ENCODE measurements around the gene NELL2. TPM values are rescaled to one million over a fixed set of nuclear protein-coding genes. Genes with fewer than 3 reads are reported as not detected.

Gene NELL2
- polyA plus RNA-seq, 1 donor from 2014 or later, result 5.2 TPM

DNA sequence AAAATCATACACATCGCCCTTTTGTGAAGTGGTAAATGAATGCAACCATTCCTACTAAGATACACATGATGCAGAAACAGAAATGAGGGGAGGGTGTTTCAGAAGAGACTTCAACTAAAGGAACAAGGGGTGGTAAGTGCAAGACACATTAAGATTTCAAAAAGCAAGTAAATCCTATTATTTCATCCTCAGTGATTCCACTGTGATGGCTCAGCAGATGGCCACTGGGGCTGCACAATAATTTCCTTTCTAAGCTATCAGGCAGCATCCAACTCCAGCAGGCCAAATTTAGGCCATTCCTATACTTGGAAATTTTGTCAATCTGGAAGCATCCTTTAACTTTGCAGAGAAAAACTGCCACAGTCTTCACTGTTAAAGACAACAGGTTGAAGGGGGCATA lies 272.4 kb downstream of the NELL2 start:
- Mint-ChIP-seq H3K9me3 (no peaks in the 10 kb centered on the region), H3K27me3 (no peaks in the 10 kb centered on the region), H3K4me3 (no peak overlapping the region), H3K36me3 (no peaks in the 10 kb centered on the region), H3K4me1 (no peaks in the 10 kb centered on the region), H3K27ac (peak overlapping the region in 1 of 3 donors; percentile 8)

DNA sequence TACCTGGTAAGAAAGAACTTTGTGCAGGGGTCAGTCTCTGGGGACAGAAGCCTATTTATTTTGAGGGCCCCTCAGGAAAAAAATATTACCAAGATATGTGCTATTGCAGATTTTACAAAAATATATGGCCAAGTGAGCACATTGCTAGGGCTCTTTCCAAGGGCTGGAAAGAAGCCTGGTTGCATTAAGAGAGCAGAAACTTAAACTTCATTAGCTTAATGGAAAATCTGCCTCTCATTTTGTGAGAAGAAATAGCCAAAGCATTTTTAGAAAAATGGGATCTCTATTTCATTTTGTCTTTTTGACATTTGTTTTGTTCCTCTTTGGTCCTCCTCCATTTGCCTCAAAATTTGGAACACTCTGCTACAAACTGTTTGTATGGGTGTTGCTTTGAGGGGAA lies 283.5 kb downstream of the NELL2 start:
- Mint-ChIP-seq H3K9me3 (peaks cover 0 to 4% (median 2%) of the 10 kb centered on the region in 3 donors), H3K4me1 (peaks cover 0 to 1% (median 0%) of the 10 kb centered on the region in 3 donors), H3K4me3 (no peak overlapping the region), H3K27me3 (no peaks in the 10 kb centered on the region), H3K36me3 (peaks cover 3% of the 10 kb centered on the region), H3K27ac (no peak overlapping the region)

DNA sequence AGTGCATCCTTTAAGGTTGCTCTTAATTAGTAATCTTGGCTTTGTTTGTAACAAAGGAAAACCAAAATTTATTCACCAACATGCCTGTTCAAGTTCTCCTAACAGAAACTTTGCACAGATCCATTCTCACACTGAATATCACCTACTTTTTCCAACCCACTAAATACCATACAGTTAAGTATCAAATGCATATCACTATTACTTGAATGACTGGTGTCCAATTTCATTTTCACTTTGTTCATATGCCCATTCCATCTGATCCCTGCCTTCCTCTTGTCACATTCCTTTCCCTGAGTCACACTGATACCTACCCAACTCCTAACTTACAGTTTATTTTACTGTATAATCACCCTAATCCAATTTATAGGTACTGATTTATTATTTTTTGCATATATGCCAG lies 286.4 kb downstream of the NELL2 start:
- H3K9me3 Mint-ChIP-seq, result peaks cover 0 to 4% (median 2%) of the 10 kb centered on the region in 3 donors
- H3K4me1 Mint-ChIP-seq, result peaks cover 0 to 1% (median 0%) of the 10 kb centered on the region in 3 donors
- no peak overlapping the region for H3K4me3 Mint-ChIP-seq
- peaks cover 3% of the 10 kb centered on the region for H3K36me3 Mint-ChIP-seq
- no peak overlapping the region for H3K27ac Mint-ChIP-seq
- H3K27me3 Mint-ChIP-seq, result no peaks in the 10 kb centered on the region

DNA sequence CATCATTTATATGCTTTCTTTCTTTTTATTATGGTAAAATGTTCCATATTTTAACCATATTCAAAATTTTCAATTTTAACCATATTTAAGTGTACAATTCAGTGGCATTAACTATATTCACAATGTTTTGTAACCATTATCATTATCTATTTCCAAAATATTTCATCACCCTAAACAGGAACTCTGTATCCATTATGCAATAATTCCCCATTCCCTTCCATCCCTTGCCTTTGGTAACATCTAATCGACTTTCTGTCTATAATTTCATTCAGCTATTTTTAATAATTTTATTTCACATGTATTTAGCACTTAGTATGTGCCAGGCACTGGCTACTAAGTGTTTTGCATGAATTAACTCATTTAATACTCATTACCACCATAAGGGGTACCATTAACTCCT lies 287.5 kb downstream of the NELL2 start:
- peaks cover 0 to 1% (median 0%) of the 10 kb centered on the region in 3 donors for H3K4me1 Mint-ChIP-seq

GRCh38 chr12:44584625-44585024 lies 291.5 kb downstream of the NELL2 start:
- Mint-ChIP-seq H3K4me1 (no peaks in the 10 kb centered on the region), H3K9me3 (no peaks in the 10 kb centered on the region), H3K4me3 (no peak overlapping the region), H3K27ac (no peak overlapping the region), H3K27me3 (no peaks in the 10 kb centered on the region), H3K36me3 (no peaks in the 10 kb centered on the region)

More for the DNA sequence above, 287.5 kb downstream of the NELL2 start:
- no peaks in the 10 kb centered on the region for H3K27me3 Mint-ChIP-seq
- no peak overlapping the region for H3K27ac Mint-ChIP-seq
- peaks cover 0 to 4% (median 2%) of the 10 kb centered on the region in 3 donors for H3K9me3 Mint-ChIP-seq
- no peak overlapping the region for H3K4me3 Mint-ChIP-seq
- peaks cover 3% of the 10 kb centered on the region for H3K36me3 Mint-ChIP-seq

DNA sequence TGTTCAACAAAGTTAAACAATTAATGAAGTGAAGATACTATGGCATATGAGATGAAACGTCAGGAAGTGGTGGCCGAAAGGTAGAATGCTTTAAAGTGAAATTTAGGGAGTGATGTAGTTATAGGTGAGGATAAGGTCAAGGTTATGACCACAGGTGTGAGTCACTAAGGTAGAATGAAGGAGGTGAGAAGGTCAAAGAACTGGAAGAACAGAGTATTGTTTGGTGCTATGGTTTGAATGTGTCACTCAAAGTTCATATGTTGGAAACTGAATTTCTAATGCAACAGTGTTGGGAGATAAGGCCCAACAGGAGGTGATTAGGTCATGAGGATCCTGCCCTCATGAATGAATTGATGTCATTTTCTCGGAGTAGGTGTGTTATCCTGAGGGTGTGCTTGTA lies 293.6 kb downstream of the NELL2 start:
- no peaks in the 10 kb centered on the region for H3K4me1 Mint-ChIP-seq
- no peak overlapping the region for H3K4me3 Mint-ChIP-seq
- H3K27me3 Mint-ChIP-seq, result no peaks in the 10 kb centered on the region
- peaks cover 0 to 2% (median 0%) of the 10 kb centered on the region in 3 donors for H3K9me3 Mint-ChIP-seq
- no peak overlapping the region for H3K27ac Mint-ChIP-seq
- no peaks in the 10 kb centered on the region for H3K36me3 Mint-ChIP-seq

GRCh38 chr12:44581642-44582242 lies 294.4 kb downstream of the NELL2 start:
- H3K36me3 Mint-ChIP-seq, result no peaks in the 10 kb centered on the region
- no peak overlapping the region for H3K4me3 Mint-ChIP-seq
- H3K9me3 Mint-ChIP-seq, result peaks cover 0 to 2% (median 0%) of the 10 kb centered on the region in 3 donors
- no peak overlapping the region for H3K27ac Mint-ChIP-seq
- no peaks in the 10 kb centered on the region for H3K4me1 Mint-ChIP-seq
- H3K27me3 Mint-ChIP-seq, result no peaks in the 10 kb centered on the region

DNA sequence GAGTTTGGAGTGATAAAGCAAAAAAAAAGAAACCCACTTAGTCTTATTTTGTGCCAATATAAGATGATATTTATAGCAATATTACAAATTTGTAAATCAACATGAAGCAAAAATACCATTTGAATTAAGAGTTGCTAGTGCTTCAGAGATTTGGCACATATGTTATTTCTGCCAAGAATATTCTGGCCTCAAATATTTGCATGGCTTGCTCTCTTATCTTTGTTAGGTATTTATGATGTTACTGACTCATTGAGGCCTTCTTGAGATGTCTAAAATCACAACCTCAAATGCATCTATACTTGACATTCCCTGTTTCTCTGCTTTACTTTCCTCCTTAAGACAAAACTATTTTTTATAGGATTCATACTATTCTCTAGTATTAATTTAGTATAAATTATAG lies 301.5 kb downstream of the NELL2 start:
- H3K4me1 Mint-ChIP-seq, result no peaks in the 10 kb centered on the region
- H3K4me3 Mint-ChIP-seq, result no peak overlapping the region
- no peaks in the 10 kb centered on the region for H3K36me3 Mint-ChIP-seq
- H3K9me3 Mint-ChIP-seq, result peaks cover 0 to 2% (median 0%) of the 10 kb centered on the region in 3 donors
- H3K27ac Mint-ChIP-seq, result no peak overlapping the region
- H3K27me3 Mint-ChIP-seq, result no peaks in the 10 kb centered on the region

DNA sequence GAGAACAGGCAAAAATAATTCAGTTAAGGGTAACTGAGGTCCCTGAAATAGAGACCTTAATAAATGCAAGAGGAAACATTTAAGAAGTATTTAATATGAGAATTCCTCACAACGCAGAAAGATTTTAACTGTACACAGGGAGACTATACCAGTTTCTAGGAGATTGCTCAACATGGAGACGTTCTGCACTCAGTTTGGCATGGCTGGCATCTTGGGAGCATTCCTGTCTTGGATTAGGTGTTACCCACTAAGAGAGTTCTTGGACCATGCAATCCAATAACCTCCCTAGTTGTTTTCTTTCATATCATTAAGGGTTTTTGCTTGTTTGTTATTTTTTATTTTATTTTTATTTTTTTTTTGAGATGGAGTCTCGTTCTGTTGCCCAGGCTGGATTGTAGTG lies 302.4 kb downstream of the NELL2 start:
- Mint-ChIP-seq H3K27ac (no peak overlapping the region), H3K4me1 (no peaks in the 10 kb centered on the region), H3K4me3 (no peak overlapping the region)

GRCh38 chr12:44571006-44571550 lies 305.0 kb downstream of the NELL2 start:
- H3K27ac Mint-ChIP-seq, result no peak overlapping the region
- no peaks in the 10 kb centered on the region for H3K9me3 Mint-ChIP-seq
- no peak overlapping the region for H3K4me3 Mint-ChIP-seq
- no peaks in the 10 kb centered on the region for H3K27me3 Mint-ChIP-seq
- no peaks in the 10 kb centered on the region for H3K4me1 Mint-ChIP-seq
- H3K36me3 Mint-ChIP-seq, result no peaks in the 10 kb centered on the region

More for the DNA sequence above, 302.4 kb downstream of the NELL2 start:
- Mint-ChIP-seq H3K36me3 (no peaks in the 10 kb centered on the region), H3K9me3 (peaks cover 0 to 2% (median 0%) of the 10 kb centered on the region in 3 donors), H3K27me3 (no peaks in the 10 kb centered on the region)

DNA sequence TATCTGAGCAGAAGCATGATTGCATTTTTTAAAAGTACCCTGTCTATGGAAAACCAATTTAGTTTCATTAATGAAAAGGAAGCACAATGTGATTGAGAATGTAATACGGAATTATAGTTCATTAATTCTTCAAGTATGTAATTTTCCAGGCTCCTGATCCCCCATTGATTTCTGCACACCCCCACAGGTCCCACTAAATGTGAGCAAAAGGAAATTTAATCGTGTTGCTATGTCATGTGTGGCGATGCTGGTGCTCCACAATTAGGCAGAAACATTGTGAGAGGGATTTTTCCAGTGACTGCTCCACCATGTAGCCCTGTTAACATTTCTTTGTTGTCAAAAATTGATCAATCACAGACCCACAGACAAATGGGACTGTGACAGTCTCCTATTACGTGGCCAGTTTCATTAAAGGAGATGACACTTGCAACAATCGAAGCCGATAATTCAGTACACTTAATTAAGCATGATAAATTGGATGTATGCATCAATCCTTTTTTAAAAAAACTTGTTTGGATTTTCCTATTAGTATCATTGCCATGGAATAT lies 306.0 kb downstream of the NELL2 start:
- Mint-ChIP-seq H3K27me3 (no peaks in the 10 kb centered on the region), H3K4me3 (no peak overlapping the region), H3K9me3 (no peaks in the 10 kb centered on the region), H3K4me1 (no peaks in the 10 kb centered on the region), H3K27ac (no peak overlapping the region), H3K36me3 (no peaks in the 10 kb centered on the region)

- Mint-ChIP-seq H3K27me3 (peaks cover 1% of the 10 kb centered on the region), H3K27ac (no peak overlapping the region), H3K36me3 (no peaks in the 10 kb centered on the region), H3K4me1 (no peaks in the 10 kb centered on the region), H3K4me3 (no peak overlapping the region), H3K9me3 (peaks cover 0 to 2% (median 2%) of the 10 kb centered on the region in 3 donors)
Observed at GRCh38 chr12:44565163-44565562, 311.0 kb downstream of the NELL2 start.

DNA sequence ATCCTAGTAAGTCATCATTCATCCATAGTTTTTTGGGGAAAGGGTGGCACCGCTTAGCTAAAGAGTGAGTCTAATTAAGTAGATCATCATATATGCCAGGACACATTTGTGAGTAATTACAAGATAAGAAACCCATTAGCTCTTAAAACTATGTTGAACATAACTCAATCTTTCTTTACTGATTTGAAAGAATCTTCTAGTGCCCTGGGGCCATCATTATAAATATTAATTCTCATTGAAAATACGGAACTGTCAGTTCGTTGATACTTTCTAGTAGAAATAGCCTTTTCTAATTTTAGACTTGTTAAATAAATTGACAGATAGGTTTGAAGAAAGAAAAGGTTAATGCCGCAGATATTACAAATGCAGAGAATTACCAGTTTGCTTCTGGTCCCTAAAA lies 312.6 kb downstream of the NELL2 start:
- Mint-ChIP-seq H3K27ac (no peak overlapping the region), H3K36me3 (no peaks in the 10 kb centered on the region), H3K4me1 (no peaks in the 10 kb centered on the region), H3K9me3 (peaks cover 0 to 2% (median 2%) of the 10 kb centered on the region in 3 donors), H3K4me3 (no peak overlapping the region), H3K27me3 (peaks cover 1% of the 10 kb centered on the region)

DNA sequence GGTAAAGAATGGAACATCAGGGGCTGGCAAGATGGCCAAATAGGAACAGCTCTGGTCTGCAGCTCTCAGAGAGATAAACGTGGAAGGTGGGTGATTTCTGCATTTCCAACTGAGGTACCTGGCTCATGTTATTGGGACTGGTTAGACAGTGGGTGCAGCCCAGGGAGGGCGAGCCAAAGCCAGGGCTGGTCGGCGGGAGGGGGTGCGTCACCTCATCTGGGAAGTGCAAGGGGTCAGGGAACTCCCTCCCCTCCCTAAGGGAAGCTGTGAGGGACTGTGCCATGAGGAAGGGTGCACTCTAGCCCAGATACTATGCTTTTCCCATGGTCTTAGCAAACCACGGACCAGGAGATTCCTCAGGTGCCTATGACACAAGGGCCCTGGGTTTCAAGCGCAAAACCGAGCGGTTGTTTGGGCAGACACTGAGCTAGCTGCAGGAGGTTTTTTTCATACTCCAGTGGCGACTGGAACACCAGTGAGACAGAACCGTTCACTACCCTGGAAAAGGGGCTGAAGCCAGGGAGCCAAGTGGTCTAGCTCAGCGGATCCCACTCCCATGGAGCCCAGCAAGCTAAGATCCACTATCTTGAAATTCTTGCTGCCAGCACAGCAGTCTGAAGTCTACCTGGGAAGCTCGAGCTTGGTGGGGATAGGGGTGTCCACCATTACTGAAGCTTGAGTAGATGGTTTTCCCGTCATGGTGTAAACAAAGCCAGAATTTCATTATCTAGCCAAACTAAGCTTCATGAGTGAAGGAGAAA lies 317.6 kb downstream of the NELL2 start:
- Mint-ChIP-seq H3K4me1 (no peaks in the 10 kb centered on the region), H3K27me3 (peaks cover 5% of the 10 kb centered on the region), H3K27ac (no peak overlapping the region), H3K4me3 (no peak overlapping the region), H3K36me3 (no peaks in the 10 kb centered on the region), H3K9me3 (peaks cover 0 to 2% (median 2%) of the 10 kb centered on the region in 3 donors)

- Mint-ChIP-seq H3K9me3 (peaks cover 0 to 2% (median 0%) of the 10 kb centered on the region in 3 donors), H3K36me3 (no peaks in the 10 kb centered on the region), H3K27ac (no peak overlapping the region), H3K4me1 (no peaks in the 10 kb centered on the region), H3K4me3 (no peak overlapping the region), H3K27me3 (peaks cover 4% of the 10 kb centered on the region)
Observed at GRCh38 chr12:44555454-44555853, 320.7 kb downstream of the NELL2 start.

All from IgD-negative memory B cell (primary cell).